Measurements from ENCODE around the gene ARHGEF10L.

ARHGEF10L gene

DNA sequence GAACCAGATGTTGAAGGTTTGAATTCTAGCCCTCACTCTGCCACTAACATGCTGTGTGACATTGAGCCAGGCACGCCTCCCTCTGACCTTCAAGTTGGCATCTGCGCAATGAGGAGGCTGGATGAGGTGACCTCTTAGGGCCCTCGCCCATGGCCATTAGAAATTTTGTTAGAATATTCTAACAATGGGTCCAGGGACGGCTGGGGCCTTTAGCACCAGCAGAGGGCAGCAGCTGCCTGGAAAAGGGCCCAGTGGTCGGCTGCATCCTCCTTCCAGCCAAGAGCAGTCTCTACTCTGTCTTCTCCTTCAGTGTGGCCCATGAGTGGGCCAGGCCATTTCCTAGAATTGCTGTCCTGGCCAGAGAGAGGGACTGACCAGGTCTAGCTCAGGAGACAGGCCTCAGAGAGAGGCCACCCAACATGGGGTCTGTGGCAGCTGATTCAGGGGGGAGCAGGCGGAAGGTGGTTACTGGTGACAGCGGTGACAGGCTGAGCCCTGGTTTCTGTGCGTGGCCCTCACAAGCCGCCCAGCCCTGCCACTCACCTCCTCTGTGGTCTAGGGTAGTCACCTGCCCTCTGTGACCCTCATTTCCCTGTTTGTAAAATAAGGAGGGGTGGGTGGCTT, 114.3 kb downstream of the ARHGEF10L start:
- TF ChIP-seq ZNF274 (IDR thresholded peaks at IDR 0.05; ENCODE audit: low read depth, low read length) = no peak

DNA sequence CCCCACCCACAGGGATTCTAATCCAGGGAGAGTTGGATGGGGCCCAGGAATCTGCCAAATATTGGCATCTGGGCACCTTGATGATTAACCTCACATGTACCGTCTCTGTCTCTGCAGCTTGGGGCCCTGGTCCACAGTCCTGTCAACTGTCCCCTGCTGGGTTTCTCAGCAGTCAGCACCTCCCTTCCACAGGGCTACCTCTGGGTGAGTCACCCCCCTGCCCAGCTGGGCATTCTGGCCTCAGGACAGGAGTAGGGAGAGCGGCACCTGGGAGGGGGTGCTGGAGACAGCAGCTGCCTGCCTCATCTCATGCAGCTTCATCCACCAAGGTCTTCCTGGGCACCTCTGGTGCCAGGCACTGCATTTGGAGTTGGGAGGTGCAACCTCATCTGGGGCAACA, 115.0 kb downstream of the ARHGEF10L start:
- no peak overlapping the region for H3K4me3 ChIP-seq (ENCODE audit: low read length)
- no peak for TF ChIP-seq ZNF274 (IDR thresholded peaks at IDR 0.05; ENCODE audit: low read depth, low read length)

More for the DNA sequence above, 114.3 kb downstream of the ARHGEF10L start:
- no peak overlapping the region for H3K4me3 ChIP-seq (ENCODE audit: low read length)

DNA sequence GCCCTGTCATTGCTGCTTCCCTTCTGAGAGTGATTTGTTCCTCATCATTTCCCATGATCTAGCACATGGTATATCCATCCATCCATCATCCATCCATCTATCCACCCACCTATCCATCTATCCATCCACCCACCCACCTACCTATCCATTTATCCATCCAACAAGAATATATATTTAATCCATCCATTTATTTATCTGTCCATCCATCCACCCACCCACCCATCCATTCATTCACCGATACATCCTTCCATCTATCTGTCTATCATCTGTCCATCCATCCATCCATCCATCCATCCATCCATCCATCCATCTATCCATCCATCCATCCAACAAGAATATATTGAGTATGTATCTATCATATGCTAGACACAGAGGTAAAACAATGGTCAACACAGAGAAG, 115.7 kb downstream of the ARHGEF10L start:
- no peak overlapping the region for H3K4me3 ChIP-seq (ENCODE audit: low read length)
- no peak for TF ChIP-seq ZNF274 (IDR thresholded peaks at IDR 0.05; ENCODE audit: low read depth, low read length)

DNA sequence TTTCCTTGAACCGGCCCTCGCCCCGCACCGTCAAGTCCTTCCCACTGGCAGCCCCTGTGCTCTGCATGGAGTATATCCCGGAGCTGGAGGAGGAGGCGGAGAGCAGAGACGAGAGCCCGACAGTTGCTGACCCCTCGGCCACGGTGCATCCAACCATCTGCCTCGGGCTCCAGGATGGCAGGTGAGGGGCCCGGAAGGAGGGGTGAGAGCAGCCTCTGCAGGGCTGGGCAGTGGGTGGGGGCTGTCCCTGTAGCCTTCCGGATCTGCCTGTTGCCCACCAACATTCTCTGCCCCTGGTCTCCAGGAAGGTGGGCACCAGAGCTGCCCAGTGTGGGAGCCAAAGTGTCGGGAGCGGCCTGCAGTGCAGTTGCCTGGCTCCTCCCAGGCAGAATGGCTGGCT, 116.4 kb downstream of the ARHGEF10L start:
- no peak overlapping the region for H3K4me3 ChIP-seq (ENCODE audit: low read length)
- no peak for TF ChIP-seq ZNF274 (IDR thresholded peaks at IDR 0.05; ENCODE audit: low read depth, low read length)

DNA sequence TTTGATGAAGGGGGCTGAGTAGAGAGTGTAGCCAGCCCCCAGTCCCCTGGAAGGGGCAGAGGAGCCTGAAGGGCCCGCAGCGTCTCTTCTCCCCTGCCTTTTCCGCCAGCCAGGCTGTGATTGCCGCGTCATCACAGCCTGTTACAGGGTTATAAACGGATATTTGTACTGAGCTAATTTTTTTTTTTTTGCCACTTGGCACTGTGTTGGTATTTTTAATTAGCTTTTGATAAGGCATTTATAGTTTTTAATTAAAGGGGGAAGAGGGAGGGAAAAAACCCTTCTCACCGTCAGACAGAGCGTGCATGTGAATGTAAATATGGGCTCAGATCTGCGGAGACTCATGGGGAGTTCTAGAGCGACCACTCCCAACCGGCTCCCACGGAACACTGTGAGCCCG, 117.9 kb downstream of the ARHGEF10L start:
- TF ChIP-seq ZNF274 (IDR thresholded peaks at IDR 0.05; ENCODE audit: low read depth, low read length) = no peak

DNA sequence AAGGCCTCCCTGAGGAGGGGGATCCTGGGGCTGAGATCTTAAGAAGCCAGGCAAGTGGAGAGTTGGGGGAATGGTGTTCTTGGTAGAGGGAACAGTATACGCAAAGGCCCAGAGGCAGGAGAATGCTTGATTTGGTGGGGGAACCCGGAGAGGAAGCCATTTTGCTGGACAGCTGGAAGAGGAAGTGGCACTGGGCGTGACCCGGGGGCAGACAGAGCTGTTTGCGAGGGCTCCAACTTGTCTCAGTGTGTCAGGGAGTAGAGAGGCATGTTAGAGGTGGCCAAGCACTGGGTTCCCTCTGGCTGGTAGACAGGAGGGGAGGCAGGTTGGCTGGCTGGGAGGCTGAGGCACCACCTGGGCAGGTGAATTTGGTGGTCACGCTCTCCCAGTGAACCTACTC, 119.3 kb downstream of the ARHGEF10L start:
- TF ChIP-seq ZNF274 (IDR thresholded peaks at IDR 0.05; ENCODE audit: low read depth, low read length) = no peak
- H3K4me3 ChIP-seq (ENCODE audit: low read length) = no peak overlapping the region

More for the DNA sequence above, 117.9 kb downstream of the ARHGEF10L start:
- no peak overlapping the region for H3K4me3 ChIP-seq (ENCODE audit: low read length)

DNA sequence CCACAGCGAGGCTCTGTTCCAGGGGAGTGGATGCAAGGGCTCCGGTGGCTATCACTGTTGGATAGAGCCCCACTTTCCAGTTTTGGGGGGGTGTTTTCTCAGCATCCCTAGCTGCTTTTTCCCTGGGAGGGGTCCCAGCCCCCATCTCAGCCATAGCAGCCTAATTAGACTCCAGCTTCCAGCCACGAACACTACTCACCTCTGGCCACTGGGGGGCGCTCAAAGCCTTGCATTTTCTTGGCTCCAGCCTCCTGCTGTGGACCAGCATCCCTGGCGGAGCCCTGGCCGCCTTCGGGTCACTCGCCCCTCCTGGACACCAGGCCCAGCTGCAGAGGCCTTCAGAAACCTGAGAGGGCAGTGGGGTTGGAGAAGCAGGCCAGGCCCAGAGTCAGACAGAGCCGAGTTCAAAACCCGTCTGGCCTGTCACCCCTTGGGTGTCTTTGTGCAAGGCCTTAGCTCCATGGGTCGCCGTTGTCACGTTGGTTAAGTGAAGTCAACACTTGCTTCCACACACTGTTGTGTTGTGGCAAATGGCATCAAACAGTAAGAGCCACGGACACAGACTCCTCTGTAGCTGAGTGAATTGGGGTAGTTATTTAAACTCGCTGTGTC, 122.2 kb downstream of the ARHGEF10L start:
- no peak overlapping the region for H3K4me3 ChIP-seq (ENCODE audit: low read length)
- TF ChIP-seq ZNF274 (IDR thresholded peaks at IDR 0.05; ENCODE audit: low read depth, low read length) = no peak

DNA sequence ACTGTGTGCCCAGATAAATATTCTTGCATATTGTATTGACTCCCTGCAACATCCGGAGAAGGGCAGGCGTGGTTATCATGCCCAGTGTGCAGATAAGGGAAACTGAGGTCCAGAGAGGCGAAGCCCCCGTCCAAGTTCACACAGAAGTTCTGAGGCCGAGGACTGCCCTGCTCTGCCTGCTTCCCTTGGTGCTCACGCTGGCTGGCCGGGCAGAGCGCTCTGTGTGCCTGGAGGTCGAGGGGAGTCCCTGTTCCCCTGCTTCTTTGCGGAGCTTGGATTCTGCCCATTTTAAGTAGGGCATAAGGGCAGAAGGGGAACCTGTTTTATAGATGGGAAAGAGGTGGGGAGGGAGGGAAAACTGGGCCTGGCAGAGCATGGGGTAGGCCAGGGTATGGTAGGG, 122.8 kb downstream of the ARHGEF10L start:
- H3K4me3 ChIP-seq (ENCODE audit: low read length) = no peak overlapping the region
- TF ChIP-seq ZNF274 (IDR thresholded peaks at IDR 0.05; ENCODE audit: low read depth, low read length) = no peak

DNA sequence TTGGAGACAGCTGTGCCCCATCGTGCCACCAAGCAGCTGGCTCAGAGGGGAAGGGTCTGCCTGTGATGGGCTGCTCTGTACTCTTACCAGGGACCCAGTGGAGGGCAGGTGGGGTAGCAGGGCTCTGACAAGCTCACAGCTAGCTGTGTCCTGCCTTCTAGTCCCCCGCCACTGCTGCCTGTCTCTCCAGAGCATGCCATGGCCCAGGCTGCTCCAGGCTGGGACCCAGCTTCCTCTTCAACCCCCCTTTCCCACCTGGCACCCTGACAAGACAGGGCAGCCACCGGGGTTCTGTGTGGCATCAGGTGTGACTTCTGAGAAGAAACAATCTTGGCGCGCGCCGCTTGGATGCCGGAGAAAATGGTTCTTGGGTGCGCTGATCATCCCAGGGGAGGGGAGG, 123.3 kb downstream of the ARHGEF10L start:
- H3K4me3 ChIP-seq (ENCODE audit: low read length) = no peak overlapping the region
- TF ChIP-seq ZNF274 (IDR thresholded peaks at IDR 0.05; ENCODE audit: low read depth, low read length) = no peak

DNA sequence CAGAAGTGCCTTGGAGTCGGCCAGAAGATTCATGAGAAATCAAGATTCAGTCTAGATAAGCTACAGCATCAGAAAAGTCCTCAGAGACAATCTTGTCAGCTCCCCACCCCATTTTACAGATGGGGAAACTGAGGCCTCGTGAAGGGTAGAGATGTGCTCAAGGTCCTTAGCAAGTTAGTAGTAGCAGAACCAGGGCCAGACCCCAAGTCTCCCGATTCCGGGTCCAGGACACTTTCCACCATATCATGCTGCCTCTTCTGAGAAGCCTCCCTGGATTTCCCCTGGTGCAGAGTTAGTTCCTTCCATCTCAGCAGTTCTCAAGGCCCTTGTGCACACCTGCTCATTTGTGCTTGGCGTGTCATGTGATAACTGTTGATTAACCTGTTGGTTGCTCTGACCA, 124.1 kb downstream of the ARHGEF10L start:
- no peak for TF ChIP-seq ZNF274 (IDR thresholded peaks at IDR 0.05; ENCODE audit: low read depth, low read length)
- no peak overlapping the region for H3K4me3 ChIP-seq (ENCODE audit: low read length)

DNA sequence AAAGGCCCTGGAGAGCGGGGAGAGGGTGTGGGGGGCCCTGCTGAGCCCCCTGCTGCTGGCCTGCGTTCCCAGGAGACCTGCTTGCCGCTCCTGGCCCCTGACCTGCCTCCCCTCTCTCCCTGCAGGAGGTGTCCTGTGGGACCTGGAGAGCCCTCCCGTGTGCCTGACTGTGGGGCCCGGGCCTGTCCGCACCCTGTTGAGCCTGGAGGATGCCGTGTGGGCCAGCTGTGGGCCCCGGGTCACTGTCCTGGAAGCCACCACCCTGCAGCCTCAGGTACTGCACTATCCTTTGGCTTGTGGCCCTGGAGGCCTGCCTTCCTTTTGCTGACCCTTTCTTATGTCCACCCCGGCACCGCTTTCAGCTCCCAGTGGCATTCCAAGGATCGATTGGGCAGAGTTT, 124.8 kb downstream of the ARHGEF10L start:
- no peak for TF ChIP-seq ZNF274 (IDR thresholded peaks at IDR 0.05; ENCODE audit: low read depth, low read length)
- H3K4me3 ChIP-seq (ENCODE audit: low read length) = no peak overlapping the region

DNA sequence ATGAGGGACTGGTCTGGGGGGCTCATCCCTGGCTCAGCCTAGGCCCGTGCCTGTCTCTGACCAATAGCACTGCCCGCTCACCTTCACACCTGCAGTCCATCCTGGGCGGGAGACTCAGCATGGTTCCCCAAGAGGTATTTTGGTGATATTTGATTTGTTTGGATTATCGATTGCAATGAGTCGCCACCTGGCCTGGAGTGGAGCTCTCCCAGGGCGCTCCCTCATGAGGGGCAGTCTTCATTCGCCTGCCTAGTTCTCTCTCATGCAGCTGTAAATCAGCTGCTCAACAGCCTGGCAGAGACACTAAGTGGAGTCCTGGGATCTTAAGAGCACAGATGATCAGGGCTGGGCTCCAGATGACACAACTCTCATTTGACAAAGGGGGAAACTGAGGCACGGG, 125.6 kb downstream of the ARHGEF10L start:
- TF ChIP-seq ZNF274 (IDR thresholded peaks at IDR 0.05; ENCODE audit: low read depth, low read length) = no peak
- no peak overlapping the region for H3K4me3 ChIP-seq (ENCODE audit: low read length)

DNA sequence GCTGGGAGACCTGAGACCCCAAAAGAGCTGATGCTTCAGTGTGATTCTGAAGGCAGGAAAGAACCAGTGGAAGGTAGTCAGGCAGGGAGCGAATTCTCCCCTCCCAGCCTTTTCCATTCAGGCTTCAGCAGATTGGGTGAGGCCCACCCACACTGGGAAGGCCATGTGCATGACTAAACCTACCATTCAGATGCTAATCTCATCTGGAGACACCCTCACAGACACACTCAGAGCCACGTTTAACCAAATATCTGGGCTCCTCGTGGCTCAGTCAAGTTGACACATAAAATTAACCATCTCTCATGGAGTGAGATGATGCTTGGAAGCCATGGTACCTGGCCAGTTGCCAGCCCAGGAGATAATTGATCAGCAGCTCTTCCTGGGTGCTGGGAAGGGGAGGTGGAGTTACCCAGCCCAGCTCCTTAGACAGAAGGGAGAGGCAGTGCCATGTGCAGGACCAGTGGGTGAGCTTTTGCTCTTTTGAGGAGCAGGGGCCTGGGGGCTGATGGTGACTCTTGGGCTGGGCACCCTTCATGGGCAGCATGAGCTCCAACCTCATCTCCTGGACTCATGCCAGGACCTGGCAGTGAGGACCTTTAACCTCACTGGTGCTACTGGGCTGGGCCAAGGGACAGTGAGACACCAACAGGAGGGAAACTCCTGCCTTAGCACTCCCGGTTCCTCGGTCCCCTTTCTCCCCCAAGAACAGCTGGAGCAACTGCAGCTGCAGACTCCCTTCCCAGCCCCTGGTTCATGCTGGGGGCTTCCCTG, 126.6 kb downstream of the ARHGEF10L start:
- no peak overlapping the region for H3K4me3 ChIP-seq (ENCODE audit: low read length)
- TF ChIP-seq ZNF274 (IDR thresholded peaks at IDR 0.05; ENCODE audit: low read depth, low read length) = no peak

DNA sequence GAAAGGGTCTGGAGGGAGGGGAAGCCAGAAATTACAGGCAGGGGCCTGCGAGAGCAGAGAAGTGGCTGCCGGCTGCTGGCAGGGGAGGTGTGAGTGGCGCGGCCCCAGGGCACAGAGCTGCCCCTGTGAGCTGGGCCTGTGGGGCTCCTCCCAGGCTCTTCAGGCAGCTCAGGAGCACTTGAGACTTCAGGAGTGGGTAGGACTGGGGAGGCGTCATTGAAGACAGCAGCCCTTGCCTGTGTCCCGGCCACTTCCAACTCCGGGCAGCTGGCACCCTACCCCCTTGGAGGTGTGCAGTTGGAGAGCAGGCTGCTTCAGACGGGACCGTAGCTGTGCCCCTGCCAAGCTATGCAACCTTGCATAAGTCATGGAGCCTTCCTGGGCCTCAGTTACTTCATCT, 128.1 kb downstream of the ARHGEF10L start:
- TF ChIP-seq ZNF274 (IDR thresholded peaks at IDR 0.05; ENCODE audit: low read depth, low read length) = no peak
- H3K4me3 ChIP-seq (ENCODE audit: low read length) = no peak overlapping the region

DNA sequence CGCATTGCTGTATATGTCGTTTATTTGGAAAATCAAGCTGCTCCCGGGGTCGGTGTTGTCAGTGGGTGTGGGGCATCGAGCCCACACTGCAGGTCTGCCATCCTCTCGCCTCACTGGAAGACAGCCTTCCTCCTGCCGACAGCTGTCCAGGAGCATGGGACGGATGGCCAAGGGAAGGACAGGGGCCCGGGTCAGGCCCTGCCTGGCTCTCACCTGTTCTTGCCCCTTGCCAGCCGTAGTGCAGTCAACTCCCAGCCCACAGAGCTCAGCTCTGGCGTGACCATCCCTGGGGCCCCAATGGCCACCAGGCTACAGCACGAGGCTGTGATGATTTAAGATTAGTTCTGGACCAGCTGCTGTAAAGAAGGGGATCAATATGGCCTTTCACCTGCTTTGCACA, 128.7 kb downstream of the ARHGEF10L start:
- H3K4me3 ChIP-seq (ENCODE audit: low read length) = no peak overlapping the region

More for the DNA sequence above, 128.7 kb downstream of the ARHGEF10L start:
- no peak for TF ChIP-seq ZNF274 (IDR thresholded peaks at IDR 0.05; ENCODE audit: low read depth, low read length)
